ENCODE results near the gene MGAT4A. TPM values are rescaled to one million over a fixed set of nuclear protein-coding genes. Genes with fewer than 3 reads are reported as not detected.

MGAT4A gene
- total and polyA plus RNA-seq, 10 of the 15 experiments (the other 5 are each of a cell fraction or from before 2014, with no cell fraction given), result 4.3 to 23.4 (median 13.6) TPM

GRCh38 chr2:98577313-98577712 lies 153.6 kb downstream of the MGAT4A start:
- H3K9ac ChIP-seq (ENCODE audit: control insufficient read depth, insufficient read depth, low read length), result no peak overlapping the region

DNA sequence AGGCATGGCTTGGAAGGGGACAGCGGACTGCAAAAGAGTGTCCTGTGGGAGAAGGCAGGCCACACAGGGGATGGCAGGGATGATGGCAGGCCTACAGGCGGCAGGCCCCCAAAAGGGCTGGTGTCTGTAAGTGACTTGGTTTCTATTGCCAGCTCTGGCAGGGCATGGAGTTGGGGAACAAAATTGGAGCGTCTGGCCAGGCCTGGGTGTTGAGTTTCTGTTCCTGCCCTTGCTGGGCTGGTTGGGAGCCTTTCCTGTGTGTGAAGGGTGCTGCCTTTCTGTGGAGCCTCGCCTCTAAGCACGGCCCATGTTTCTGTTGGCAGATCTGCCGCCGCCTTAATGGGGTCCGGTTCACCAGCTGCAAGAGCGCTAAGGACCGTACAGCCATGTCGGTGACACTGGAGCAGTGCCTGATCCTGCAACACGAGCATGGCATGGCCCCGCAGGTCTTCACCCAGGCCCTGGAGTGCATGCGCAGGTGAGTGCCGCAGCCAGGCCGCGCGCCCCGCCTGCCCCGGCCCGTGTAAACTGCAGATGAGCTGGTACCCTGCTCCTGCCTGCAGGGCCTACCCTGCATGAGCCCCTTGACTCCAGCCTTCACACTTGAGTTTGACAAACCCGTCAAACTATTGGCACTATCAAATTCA lies 154.1 kb downstream of the MGAT4A start:
- CTCF ChIA-PET, result interaction anchor here (1.0 to 1.7 kb wide), 3 partner anchors 8 to 489 kb away, joined by 3 to 6 read pairs (median 3); no protein-coding TSS in a partner anchor
- intact Hi-C loops (cut with micrococcal nuclease; ENCODE audit: unreplicated experiment), result no loop called here
- H3K4me2 ChIP-seq (ENCODE audit: control insufficient read depth, insufficient read depth), result no peak overlapping the region
- no peaks in the 10 kb centered on the region for H3K27me3 ChIP-seq (replicated peaks in 1 of 2; ENCODE audit: control insufficient read depth in 2 of 2, insufficient read depth in 2 of 2, low read length in 1 of 2)
- SMC1A ChIA-PET (ENCODE audit: uncharacterized antibody, unreplicated experiment), result no interaction called here
- H4K20me1 ChIP-seq (ENCODE audit: control insufficient read depth, insufficient read depth), result no peaks in the 10 kb centered on the region
- no peak overlapping the region for H3K9ac ChIP-seq (ENCODE audit: control insufficient read depth, insufficient read depth, low read length)
- POLR2A ChIA-PET, result interaction anchor here (0.6 kb wide), 1 partner anchor 628 kb away, joined by 9 read pairs; no protein-coding TSS in a partner anchor
- no peak overlapping the region for H3K27ac ChIP-seq (ENCODE audit: control insufficient read depth, insufficient read depth)
- H3K9me3 ChIP-seq (replicated peaks; ENCODE audit: control insufficient read depth, insufficient read depth, low read length), result no peaks in the 10 kb centered on the region
- H3K36me3 ChIP-seq (ENCODE audit: control insufficient read depth in 2 of 2, insufficient read depth in 2 of 2, low read length in 1 of 2), result peaks cover 31 to 37% of the 10 kb centered on the region in 2 experiments
- no peak overlapping the region for H2AFZ ChIP-seq (ENCODE audit: control insufficient read depth, low read depth, low read length)
- RAD21 ChIA-PET (ENCODE audit: unreplicated experiment), result interaction anchor here (0.5 kb wide), 1 partner anchor 134 kb away, joined by 3 read pairs; no protein-coding TSS in a partner anchor
- BruUV-seq (replicated peaks), result no TSS peak
- in situ Hi-C loops (cut with MboI), result no loop called here
- DNase-seq (ENCODE audit: low read depth, low spot score), result no peak
- no peak overlapping the region for H3K4me3 ChIP-seq
- no peak for ATAC-seq
- no peaks in the 10 kb centered on the region for H3K79me2 ChIP-seq (ENCODE audit: control insufficient read depth, insufficient read depth, low read length)
- peaks cover 8% of the 10 kb centered on the region; the same call in 1 of the 2 replicates for H3K4me1 ChIP-seq (ENCODE audit: control insufficient read depth, insufficient read depth, low read length)
- no peak for FAIRE-seq
- WGBS (ENCODE audit: insufficient coverage, insufficient replicate concordance, low lambda C conversion rate, missing lambda C conversion rate), result 92% methylated on average over 22 of the region's 22 CpGs
- TF ChIP-seq NR2C1 (IDR thresholded peaks at IDR 0.05), result no peak
- TF ChIP-seq HDAC2 (IDR thresholded peaks at IDR 0.05), result no peak
- no peak for TF ChIP-seq POLR2AphosphoS5 (IDR thresholded peaks at IDR 0.05; ENCODE audit: low read length)
- TF ChIP-seq HDGF (IDR thresholded peaks at IDR 0.05), result no peak
- no peak for TF ChIP-seq PRDM15 (CRISPR knock-in tag; IDR thresholded peaks at IDR 0.05)
- TF ChIP-seq RAD21 (IDR thresholded peaks at IDR 0.05; ENCODE audit: insufficient read depth, low read depth, low read length), result no peak
- no peak for TF ChIP-seq ATF3 (IDR thresholded peaks at IDR 0.05; ENCODE audit: borderline replicate concordance, extremely low read depth, low read depth, low read length)
- TF ChIP-seq PAX5 (IDR thresholded peaks at IDR 0.05; ENCODE audit: borderline replicate concordance, low read depth, low read length), result no peak

More at GRCh38 chr2:98577313-98577712, 153.6 kb downstream of the MGAT4A start:
- H3K27me3 ChIP-seq (replicated peaks in 1 of 2; ENCODE audit: control insufficient read depth in 2 of 2, insufficient read depth in 2 of 2, low read length in 1 of 2), result no peaks in the 10 kb centered on the region
- in situ Hi-C loops (cut with MboI), result no loop called here
- H3K36me3 ChIP-seq (ENCODE audit: control insufficient read depth in 2 of 2, insufficient read depth in 2 of 2, low read length in 1 of 2), result peaks cover 30 to 35% of the 10 kb centered on the region in 2 experiments
- peaks cover 8% of the 10 kb centered on the region; the same call in 1 of the 2 replicates for H3K4me1 ChIP-seq (ENCODE audit: control insufficient read depth, insufficient read depth, low read length)
- no TSS peak for BruUV-seq (replicated peaks)
- no peak overlapping the region for H2AFZ ChIP-seq (ENCODE audit: control insufficient read depth, low read depth, low read length)
- H3K9me3 ChIP-seq (replicated peaks; ENCODE audit: control insufficient read depth, insufficient read depth, low read length), result no peaks in the 10 kb centered on the region
- H3K4me2 ChIP-seq (ENCODE audit: control insufficient read depth, insufficient read depth), result no peak overlapping the region
- ATAC-seq, result no peak
- no peak overlapping the region for H3K4me3 ChIP-seq
- RAD21 ChIA-PET (ENCODE audit: unreplicated experiment), result interaction anchor here (0.5 kb wide), 1 partner anchor 134 kb away, joined by 3 read pairs; no protein-coding TSS in a partner anchor
- no peak for TF ChIP-seq TARDBP (IDR thresholded peaks at IDR 0.05; ENCODE audit: borderline replicate concordance)
- no peak for TF ChIP-seq MEF2A (IDR thresholded peaks at IDR 0.05; ENCODE audit: insufficient read depth, low read depth, low read length)
- TF ChIP-seq, protein P1, sequence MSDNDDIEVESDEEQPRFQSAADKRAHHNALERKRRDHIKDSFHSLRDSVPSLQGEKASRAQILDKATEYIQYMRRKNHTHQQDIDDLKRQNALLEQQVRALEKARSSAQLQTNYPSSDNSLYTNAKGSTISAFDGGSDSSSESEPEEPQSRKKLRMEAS (IDR thresholded peaks at IDR 0.05; ENCODE audit: low read depth, low read length), result no peak
- TF ChIP-seq NFIC (IDR thresholded peaks at IDR 0.05; ENCODE audit: low read depth, low read length), result no peak
- TF ChIP-seq RUNX3 (IDR thresholded peaks at IDR 0.05; ENCODE audit: low read length), result no peak
- TF ChIP-seq RB1 (IDR thresholded peaks at IDR 0.05; ENCODE audit: borderline replicate concordance), result no peak
- no peak for TF ChIP-seq FOS (IDR thresholded peaks at IDR 0.05; ENCODE audit: borderline replicate concordance, extremely low read depth, insufficient read length)
- FAIRE-seq, result no peak
- SMC1A ChIA-PET (ENCODE audit: uncharacterized antibody, unreplicated experiment), result no interaction called here
- WGBS (ENCODE audit: insufficient coverage, insufficient replicate concordance, low lambda C conversion rate, missing lambda C conversion rate), result 83% methylated on average over 10 of the region's 10 CpGs
- H3K79me2 ChIP-seq (ENCODE audit: control insufficient read depth, insufficient read depth, low read length), result no peaks in the 10 kb centered on the region
- no peaks in the 10 kb centered on the region for H4K20me1 ChIP-seq (ENCODE audit: control insufficient read depth, insufficient read depth)
- no peak overlapping the region for H3K27ac ChIP-seq (ENCODE audit: control insufficient read depth, insufficient read depth)
- no peak for DNase-seq (ENCODE audit: low read depth, low spot score)
- CTCF ChIA-PET, result interaction anchor here (1.0 to 1.7 kb wide), 2 partner anchors 8 to 489 kb away, joined by 3 to 6 read pairs; no protein-coding TSS in a partner anchor
- intact Hi-C loops (cut with micrococcal nuclease; ENCODE audit: unreplicated experiment), result no loop called here
- POLR2A ChIA-PET, result interaction anchor here (0.6 kb wide), 1 partner anchor 628 kb away, joined by 9 read pairs; no protein-coding TSS in a partner anchor

Data from GM12878 (cell line).